ENCODE data around the gene NOS3.
A peak's percentile ranks its signal among the peaks of the same experiment; 100 is the strongest.
"Not testable (repeated sequence)": the region's sequence is repeated elsewhere in the genome, so short reads cannot be mapped to it uniquely, and the experiment has no call there.

NOS3 gene

DNA sequence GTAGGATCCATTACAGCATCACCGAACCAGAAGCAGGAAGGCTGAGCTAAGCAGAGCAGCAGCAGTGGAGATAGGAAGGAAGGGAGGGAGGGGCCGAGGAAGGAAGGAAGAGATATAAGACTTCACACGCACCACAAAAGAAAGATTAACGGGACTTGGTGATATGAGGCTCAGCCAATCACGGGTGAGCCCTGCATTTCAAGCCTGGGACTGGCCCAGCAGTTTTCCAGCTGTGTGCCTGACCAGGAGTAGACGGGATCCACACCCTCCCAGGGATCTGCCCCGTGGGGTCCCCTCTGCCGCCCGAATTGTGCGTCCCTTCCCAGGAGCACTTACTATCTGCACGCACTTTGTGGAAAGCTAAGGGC lies 17.3 kb downstream of the NOS3 start:
- H3K4me3 ChIP-seq (ENCODE audit: low read depth, low read length): no peak overlapping the region
- TF ChIP-seq, protein P1, sequence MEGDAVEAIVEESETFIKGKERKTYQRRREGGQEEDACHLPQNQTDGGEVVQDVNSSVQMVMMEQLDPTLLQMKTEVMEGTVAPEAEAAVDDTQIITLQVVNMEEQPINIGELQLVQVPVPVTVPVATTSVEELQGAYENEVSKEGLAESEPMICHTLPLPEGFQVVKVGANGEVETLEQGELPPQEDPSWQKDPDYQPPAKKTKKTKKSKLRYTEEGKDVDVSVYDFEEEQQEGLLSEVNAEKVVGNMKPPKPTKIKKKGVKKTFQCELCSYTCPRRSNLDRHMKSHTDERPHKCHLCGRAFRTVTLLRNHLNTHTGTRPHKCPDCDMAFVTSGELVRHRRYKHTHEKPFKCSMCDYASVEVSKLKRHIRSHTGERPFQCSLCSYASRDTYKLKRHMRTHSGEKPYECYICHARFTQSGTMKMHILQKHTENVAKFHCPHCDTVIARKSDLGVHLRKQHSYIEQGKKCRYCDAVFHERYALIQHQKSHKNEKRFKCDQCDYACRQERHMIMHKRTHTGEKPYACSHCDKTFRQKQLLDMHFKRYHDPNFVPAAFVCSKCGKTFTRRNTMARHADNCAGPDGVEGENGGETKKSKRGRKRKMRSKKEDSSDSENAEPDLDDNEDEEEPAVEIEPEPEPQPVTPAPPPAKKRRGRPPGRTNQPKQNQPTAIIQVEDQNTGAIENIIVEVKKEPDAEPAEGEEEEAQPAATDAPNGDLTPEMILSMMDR (IDR thresholded peaks at IDR 0.05; ENCODE audit: low read depth, low read length): no peak

DNA sequence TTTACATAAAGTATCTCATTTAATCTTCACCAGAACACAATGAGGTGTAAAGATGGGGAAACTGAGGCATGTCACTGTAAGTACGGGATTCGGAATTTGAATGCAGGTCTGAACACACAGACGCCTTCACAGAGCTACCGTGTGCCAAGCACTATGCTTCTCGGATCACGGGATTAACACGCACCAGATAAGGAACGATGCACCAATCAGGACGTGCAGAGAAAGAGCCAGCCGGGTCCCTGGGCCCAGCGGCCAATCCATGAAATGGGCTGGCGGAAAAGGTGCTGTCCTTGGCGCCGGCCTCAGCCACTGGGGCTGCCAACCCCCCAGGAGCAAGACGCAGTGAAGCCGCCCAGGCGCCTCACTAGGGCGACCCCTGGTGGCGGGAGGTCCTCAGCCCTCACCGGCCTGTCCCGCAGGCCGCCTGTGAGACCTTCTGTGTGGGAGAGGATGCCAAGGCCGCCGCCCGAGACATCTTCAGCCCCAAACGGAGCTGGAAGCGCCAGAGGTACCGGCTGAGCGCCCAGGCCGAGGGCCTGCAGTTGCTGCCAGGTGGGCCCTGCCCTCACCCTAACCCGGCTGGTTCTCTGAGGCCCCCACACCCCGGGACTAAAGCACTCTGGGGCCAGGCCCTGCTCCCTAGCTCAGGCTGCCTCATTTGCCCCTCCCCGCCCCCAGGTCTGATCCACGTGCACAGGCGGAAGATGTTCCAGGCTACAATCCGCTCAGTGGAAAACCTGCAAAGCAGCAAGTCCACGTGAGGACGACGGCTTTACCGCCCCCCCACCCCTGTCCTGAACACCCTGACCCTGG lies 17.9 kb downstream of the NOS3 start:
- no peak overlapping the region for H3K4me3 ChIP-seq (ENCODE audit: low read depth, low read length)
- TF ChIP-seq, protein P1 (IDR thresholded peaks at IDR 0.05; ENCODE audit: low read depth, low read length): peak; percentile 26; the same call in 1 of the 2 replicates

- TF ChIP-seq, protein P1 (IDR thresholded peaks at IDR 0.05; ENCODE audit: low read depth, low read length): no peak
- no peak overlapping the region for H3K4me3 ChIP-seq (ENCODE audit: low read depth, low read length)
Observed at GRCh38 chr7:151009327-151010036, 18.7 kb downstream of the NOS3 start.

DNA sequence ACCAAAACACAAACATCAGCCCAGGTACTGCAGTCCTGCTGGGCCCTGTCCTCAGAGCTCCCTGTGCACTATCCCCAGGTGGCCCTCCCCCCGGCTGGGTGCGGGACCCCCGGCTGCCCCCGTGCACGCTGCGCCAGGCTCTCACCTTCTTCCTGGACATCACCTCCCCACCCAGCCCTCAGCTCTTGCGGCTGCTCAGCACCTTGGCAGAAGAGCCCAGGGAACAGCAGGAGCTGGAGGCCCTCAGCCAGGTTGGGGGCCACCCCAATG lies 19.2 kb downstream of the NOS3 start:
- no peak overlapping the region for H3K4me3 ChIP-seq (ENCODE audit: low read depth, low read length)

DNA sequence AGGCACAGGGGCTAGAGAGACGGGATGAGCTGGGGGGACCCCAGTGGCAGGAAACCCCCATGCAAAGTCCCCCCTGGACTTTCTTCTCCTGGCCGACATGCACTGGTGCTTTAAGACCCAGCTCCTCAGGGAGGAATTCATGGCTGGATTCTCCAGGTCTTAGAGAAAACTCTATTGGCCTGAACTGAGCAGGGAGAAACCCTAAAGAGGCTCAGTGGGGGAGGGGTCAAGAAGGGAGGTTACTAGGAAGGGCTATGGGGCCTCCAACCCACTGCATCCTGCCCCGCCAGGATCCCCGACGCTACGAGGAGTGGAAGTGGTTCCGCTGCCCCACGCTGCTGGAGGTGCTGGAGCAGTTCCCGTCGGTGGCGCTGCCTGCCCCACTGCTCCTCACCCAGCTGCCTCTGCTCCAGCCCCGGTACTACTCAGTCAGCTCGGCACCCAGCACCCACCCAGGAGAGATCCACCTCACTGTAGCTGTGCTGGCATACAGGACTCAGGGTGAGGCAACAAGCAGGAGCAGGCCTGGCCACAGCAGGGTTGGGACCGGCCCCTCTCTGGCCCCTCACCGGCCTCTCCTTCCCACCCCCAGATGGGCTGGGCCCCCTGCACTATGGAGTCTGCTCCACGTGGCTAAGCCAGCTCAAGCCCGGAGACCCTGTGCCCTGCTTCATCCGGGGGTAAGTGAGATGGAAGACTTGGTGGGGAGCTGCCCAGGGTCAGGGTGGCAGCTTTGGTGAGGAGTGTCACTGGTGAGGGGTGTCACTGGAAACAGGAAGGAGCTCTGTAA lies 19.7 kb downstream of the NOS3 start:
- no peak overlapping the region for H3K4me3 ChIP-seq (ENCODE audit: low read depth, low read length)
- TF ChIP-seq, protein P1 (IDR thresholded peaks at IDR 0.05; ENCODE audit: low read depth, low read length): no peak

More for the DNA sequence above, 19.2 kb downstream of the NOS3 start:
- TF ChIP-seq, protein P1 (IDR thresholded peaks at IDR 0.05; ENCODE audit: low read depth, low read length): no peak

- no peak overlapping the region for H3K4me3 ChIP-seq (ENCODE audit: low read depth, low read length)
- TF ChIP-seq, protein P1 (IDR thresholded peaks at IDR 0.05; ENCODE audit: low read depth, low read length): no peak
Observed at GRCh38 chr7:151011097-151011409, 20.2 kb downstream of the NOS3 start.

DNA sequence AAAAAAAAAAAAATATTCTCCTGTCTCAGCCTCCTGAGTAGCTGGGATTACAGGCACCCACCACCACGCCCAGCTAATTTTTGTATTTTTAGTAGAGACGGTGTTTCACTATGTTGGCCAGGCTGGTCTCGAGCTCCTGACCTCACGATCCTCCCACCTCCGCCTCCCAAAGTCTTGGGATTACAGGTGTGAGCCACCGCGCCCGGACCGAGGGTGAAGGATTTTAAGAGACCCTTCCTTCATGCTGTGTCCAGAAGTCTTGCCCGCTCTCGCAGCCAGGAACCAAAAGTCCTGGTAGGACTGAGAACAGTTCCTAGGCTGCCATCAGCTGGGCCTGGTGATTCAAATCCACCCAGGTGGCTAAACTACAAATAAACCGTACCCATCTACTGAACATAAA lies 20.8 kb downstream of the NOS3 start:
- not testable (repeated sequence) for H3K4me3 ChIP-seq (ENCODE audit: low read depth, low read length)
